Activated T-helper 1 cell treated with Interleukin-2 at 50 U/mL for 16 hours (primary cell): ENCODE data around the gene PAPLN.

ENCODE experiments used
- DNase-seq: peaks from one replicate; pipeline ENCODE4 v3.0.0-alpha.2; 2020; ENCODE audit warnings: low read depth

The PAPLN gene

DNA sequence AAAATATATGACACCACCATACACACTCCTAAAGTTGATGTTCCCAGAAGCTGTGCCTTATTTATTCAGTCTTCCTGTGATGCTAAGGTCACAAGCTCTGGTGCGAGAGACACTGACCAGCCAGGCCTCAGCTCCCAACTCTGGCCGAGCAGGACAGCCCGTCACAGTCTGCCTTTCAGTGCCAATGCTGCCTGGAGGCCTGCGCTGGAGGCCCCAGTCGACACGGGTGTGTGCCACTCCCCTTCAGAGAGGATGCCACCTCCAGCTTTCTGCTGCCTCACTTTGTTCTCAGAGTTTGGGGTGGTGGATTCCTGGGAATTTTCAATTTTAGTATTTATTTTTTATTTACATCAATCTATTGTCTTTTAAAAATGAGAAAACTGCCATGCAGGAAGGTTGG lies 7.3 kb upstream of the PAPLN start:
- DNase-seq: no peak

- no peak for DNase-seq
These were observed 5.1 kb upstream of the PAPLN start for GRCh38 chr14:73231981-73232851.

- no peak for DNase-seq
These were observed 4.3 kb upstream of the PAPLN start for GRCh38 chr14:73232984-73233383.

- no peak for DNase-seq
These were observed 3.7 kb upstream of the PAPLN start for GRCh38 chr14:73233564-73233963.

GRCh38 chr14:73234029-73234428 lies 3.3 kb upstream of the PAPLN start:
- no peak for DNase-seq

GRCh38 chr14:73234586-73235394 lies 2.5 kb upstream of the PAPLN start:
- no peak for DNase-seq

- no peak for DNase-seq
These were observed 1.7 kb upstream of the PAPLN start for GRCh38 chr14:73235531-73236155.

DNA sequence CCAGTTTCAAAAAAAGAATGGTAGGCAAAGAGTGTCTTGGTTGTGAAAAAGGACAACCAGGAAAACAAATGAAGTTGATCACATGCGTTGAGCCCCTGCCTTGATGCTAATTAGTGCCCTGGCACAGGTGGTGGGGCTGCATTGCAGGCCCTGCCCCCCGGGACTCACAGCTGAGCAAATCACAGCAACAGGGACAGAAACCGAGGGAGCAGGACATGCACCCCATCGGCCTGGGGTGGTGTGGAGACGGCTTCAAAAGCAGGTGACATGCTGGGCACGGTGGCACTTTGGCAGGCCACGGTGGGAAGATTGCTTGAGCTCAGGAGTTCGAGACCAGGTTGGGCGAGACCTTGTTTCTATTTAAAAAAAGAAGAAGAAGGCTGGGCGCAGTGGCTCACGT lies 1.1 kb upstream of the PAPLN start:
- DNase-seq: no peak

DNA sequence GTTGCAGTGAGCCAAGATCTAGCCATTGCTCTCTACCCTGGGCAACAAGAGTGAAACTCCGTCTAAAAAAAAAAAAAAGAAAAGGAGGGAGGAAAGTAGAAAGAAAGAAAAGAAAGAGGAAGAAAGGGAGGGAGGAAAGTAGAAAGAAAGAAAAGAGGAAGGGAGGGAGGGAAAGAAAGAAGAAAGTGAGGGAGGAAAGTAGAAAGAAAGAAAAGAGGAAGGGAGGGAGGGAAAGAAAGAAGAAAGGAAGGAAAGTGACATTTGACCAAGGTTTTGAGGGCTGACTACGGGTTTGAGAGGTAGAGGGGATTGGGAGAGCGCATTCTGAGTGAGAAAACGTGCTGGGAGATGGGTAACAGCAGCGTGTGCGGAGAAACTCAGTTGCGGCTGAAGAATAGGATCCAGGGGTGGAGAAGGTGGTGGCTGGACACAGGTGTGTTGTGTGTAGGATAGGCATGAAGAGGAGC lies 521 bp upstream of the PAPLN start:
- DNase-seq: no peak

GRCh38 chr14:73237786-73238423 lies 599 bp downstream of the PAPLN start:
- DNase-seq: no peak

- no peak for DNase-seq
These were observed 1.1 kb downstream of the PAPLN start for GRCh38 chr14:73238424-73238852.

DNA sequence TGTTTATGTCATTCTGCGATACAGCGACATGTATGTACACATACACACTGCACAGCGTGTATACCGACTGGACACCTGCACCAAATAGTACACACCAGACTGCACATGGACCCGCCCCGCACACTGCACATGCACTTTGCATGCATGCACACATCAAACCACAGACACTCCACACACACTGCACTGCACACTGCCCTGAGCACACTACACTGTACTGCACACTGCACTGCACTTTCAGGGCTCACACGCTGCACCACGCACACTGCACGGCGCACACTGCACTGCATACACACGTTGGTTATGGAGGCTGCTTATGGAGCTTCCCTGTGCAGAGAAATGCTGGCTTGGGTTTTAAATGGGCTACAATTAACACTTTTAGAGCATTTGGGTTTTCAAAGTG lies 1.6 kb downstream of the PAPLN start:
- no peak for DNase-seq

GRCh38 chr14:73239393-73240241 lies 2.3 kb downstream of the PAPLN start:
- no peak for DNase-seq

GRCh38 chr14:73240816-73241480 lies 3.6 kb downstream of the PAPLN start:
- no peak for DNase-seq

DNA sequence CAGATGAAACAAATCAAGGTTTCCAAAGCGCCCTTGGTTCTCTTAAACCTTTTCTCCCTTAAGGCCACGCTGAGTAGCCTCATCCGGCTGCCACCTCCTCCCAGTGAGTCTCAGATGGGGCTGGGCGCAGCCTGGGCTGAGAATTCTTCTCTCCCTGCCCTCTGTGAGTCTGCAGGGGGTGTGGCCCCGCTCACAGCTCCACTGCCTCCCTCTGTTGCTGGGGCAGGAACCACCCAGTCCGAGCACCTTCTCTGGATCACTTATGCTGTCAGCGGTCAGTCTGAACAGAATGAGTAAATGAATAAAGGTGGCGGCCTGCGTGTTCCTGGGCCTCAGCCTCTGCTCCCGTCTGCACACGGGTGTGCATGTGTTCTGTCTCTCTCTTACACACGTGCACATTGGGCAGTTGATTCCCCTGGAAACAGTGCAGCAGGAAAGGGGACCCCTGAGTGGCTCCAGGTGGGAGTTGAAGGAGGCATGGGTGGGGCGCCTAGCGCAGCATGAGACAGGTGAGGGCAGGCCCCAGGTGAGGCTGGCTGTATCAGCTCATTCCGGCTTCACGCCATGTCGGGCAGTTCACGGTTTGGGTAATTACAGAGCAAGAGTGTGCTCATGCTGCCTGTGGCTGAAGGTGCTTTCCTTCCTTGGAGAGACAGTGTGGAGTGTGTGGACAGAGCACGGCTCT lies 4.3 kb downstream of the PAPLN start:
- DNase-seq: no peak

- DNase-seq: no peak
These were observed 5.1 kb downstream of the PAPLN start for GRCh38 chr14:73242357-73242901.

DNA sequence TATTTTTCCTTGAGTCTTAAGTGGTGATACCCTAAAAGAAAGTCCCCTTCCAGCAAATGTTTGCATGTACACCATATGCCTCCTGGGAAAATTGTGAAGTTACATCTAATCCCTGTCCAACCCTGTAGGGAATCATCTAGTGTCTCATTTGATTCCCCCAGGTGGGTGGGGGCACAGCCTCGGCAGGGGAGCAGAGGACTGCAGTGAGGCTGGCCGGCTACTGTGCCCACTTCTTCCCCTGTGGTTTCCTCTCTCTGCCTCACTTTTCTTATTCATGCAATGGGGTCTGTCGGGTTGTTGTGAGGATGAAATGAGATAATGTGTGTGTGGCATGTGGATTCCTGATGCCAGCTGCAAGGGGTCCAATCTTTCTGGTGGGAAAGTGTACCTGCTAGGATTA lies 6.0 kb downstream of the PAPLN start:
- DNase-seq: no peak

DNA sequence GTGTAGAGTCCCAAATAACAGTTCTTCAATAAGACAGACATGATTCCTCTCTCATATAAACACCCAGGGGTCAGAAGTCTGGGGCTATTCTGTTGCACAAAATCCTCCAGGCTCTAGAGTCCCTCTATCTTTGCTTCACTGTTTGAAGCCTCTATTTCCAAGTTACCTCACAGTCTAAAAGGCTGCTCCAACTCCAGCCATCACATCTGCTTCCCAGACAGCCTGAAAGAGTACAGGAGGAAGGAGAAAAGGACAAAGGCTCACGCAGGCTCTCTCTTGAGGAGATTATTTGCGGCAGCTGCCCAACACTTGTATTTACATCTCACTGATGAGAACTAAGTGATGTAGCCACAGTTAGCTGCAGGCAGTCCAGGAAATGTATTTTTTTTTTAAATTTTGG lies 6.4 kb downstream of the PAPLN start:
- no peak for DNase-seq

GRCh38 chr14:73244541-73245290 lies 7.4 kb downstream of the PAPLN start:
- DNase-seq: no peak
